DMS153 treated with DMSO at 0.1 percent for 48 hours (cell line): ENCODE results near the gene MIPEP.

Experiments used
- DNase-seq: peaks from one replicate; lab custom pipeline; 2025; ENCODE audit not compliant: unreplicated experiment; lab: John Stamatoyannopoulos, UW

The MIPEP gene

DNA sequence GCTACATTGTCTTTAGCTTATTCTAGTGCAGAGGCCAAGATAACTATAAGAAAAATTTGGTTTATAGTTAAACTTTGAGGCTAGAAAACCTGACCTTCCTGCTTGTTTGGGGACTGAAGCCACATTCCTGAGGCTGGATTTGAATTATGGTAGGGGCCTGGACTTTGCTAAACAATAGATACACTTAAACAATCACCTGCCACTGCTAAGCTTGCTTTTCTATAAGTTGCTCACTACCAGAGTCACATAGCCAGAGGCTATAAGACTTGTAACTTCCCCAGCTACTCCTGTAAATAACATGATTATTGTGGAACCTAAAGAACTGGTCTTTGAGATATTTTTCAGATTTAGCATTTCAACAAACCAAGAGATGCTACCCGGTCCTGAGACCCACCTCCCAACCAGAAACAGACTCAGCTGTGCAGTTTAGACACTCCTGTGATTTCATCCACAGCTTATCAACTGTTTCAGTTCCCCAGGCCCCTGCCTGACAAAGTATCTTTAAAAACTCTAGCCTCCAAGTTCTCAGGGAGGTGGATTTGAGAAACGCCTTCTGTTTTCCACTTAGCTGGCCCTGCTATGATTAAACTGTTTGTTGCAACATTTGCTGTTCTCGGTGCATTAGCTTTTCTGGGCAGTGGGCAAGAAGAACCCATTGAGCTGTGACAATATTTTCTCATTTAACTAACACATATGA is 77.7 kb downstream of the MIPEP start:
- no peak for DNase-seq

DNA sequence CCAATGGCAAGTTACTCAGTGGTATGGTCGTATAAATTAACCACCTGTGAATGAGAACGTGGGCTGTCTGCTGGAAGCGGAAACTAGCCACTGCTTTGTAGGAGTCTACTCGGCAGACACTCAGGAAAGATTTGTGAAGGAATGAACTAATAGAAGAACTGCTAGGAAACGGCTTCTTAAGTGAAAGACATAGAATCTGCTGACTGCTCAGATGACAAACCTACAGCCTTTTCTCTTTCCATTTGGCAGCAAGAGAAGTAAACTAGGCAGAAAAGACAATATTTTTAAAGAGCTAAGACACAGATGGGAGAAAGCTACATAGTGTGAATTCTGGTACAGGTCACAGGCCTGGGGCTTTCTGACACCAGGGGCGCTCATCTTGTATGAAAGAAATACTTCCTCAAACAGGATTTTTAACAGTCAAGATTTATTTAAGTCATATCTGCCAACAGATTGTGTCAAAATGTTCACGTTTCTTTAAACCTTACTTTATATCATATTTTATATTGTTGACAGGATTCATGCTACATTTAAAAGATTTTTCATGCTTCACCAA is 78.4 kb downstream of the MIPEP start:
- DNase-seq: no peak

DNA sequence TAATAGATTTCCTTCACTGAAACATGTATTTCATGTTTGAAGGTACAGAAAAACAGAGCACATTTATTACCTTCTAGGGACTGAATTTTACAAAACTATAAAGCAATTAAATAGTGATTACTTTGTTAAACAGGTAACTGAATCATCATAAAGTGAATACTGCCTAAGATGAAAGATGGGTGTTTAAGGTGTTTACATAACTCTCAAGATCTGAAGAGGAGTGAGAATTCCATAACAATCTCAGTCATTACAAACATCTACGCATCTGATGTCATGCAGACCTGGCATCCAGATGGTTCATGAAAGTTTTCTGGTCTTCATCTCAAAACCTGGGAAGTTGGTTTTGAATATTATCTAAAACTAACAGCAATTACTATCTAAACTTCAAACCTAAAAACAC is 80.4 kb downstream of the MIPEP start:
- DNase-seq: no peak

DNA sequence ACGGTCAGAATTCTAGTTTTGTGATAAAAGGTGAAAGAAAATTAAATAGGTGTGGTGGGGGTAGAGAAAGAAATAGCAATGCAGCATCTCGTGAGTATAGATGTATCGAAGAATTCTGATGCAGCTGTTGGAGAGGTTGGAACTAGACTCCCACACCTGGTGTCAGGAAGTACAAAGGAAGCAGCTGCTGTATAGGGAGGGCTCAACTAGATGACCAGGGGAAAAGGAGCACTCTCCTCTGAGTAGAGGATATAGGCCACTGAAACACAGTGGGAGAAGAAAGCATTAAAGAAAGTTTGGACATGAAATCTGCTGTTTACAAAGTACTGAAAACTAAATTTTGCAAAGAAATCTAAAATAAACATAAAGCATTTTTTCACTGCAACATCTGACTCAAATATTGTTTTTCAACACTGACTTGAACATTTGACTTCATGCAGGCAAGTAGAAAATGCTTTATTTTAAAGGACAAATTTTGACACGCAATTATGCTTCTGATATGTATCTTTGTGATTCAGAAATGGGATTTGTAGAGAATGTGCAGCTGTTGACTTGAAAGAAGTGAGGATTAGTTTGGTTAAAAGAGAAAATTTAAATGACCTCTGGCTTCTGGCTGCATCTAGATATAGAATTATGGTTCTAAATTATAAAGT is 82.2 kb downstream of the MIPEP start:
- DNase-seq: no peak

DNA sequence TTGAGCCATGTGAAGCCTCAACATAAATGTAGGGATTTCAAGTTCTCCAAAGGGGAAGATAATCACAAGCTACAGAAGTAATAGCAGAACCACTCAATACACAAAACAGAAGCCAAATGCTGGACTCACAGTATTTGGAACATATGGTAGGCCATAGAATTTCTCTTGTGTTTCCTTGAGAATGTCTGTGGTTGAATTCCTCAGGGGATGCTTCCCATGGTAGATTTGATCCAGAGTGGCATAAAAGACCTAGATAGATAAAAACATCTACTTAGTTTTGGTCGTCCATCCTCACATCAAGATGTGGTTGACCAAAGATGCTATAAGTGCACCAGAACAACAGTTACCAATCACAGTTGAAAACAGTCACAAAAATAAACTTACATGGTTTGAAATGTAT is 83.4 kb downstream of the MIPEP start:
- DNase-seq: no peak

DNA sequence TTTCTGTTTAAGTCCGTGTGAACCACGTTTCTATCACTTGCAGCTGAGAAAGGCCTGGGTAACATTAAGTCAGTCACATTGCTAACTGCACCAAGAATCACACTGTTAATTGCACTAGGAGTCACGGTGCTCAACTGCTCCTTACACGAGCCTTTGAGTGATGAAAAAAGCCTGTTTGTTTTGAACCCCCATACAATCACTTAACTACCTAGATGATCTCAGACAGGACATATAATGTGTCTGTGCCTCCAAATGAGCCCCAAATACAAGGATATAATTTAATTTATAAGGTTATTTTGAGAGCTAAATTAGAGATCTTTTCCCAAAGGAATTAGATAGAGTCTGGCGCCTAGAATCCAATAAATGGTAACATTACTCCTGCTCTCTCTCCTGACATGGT is 84.1 kb downstream of the MIPEP start:
- no peak for DNase-seq

DNA sequence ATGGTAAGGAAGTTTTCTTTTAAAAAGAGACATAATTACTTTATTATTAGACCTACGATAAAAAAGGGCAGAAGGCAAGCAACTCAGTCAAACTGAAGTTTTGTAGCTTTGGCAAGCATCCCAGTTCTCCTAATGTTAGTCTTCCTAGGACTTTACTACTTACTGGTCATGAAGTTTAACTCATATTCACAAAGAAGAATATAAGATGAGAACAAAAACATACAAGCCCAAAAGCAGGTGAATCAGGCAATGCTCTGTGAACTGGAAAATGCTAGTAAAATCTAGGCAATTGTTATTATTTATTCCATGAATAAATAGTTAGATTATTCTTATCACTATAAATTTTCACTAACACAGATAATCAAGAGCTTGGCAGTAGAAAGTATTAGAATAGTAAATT is 85.0 kb downstream of the MIPEP start:
- no peak for DNase-seq

DNA sequence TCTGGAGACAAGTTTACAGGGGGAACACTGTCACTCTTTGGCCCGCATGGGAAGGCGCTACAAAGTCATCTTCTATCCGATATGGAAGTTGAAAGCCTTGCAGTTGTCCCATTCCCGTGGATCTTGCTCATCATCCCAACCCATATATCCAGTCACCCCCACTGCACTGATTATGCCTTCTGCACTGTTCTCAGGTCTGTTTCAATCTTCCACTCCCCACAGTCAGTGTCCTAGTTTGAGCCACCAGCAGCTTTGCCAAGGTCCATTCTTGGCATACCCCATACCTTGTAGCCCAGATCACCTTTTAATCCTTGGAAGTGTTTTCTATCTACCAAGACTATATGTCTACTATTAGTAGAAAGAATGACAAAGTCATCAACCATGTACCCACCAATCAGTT is 88.1 kb downstream of the MIPEP start:
- no peak for DNase-seq

DNA sequence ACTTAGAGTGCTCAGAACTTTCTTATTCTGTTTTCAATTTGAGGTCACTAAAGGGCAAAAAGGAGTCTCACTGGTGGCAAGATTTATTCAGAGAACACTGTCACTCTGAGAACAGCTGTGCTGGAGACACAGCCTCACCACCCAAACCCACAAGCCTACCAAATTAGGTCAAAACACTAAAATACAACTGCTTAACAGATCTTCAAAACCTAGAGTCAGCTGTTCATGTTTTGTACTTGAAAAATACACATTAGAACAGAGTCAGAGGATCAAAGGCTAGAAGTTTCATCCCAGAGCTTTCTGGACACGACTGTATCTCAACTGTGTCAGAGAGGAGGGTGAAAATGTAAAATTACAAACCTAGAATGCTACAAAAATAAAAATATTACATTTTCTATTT is 89.3 kb downstream of the MIPEP start:
- DNase-seq: no peak

DNA sequence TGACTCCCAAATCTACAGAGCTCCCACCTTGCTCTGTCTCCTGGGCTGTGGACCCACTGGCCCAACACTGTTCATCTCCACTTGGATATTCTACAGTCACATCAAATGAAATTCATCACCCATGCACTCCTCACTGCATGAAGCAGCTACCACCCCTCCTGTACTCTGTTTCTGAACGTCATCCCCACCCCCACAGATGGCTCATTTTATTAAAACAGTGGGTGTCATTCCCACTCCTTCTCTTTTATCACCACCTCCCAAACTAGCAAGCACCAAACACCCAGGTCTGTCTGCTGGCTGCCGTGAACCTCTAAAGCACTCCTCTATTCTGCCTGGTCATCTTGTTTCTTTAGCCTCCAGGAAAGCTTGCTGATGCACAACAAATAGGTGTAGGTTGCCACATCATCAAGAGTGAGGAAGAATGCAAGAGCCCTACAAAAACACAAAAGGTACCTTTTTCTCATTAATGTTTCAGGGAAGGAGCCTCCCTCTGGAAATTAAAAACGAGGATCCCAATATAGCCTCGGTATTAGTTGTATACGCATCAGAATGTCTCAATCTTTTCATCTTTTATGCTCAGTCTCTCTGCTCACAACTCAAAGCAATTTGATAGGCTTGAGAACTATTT is 91.8 kb downstream of the MIPEP start:
- DNase-seq: no peak

DNA sequence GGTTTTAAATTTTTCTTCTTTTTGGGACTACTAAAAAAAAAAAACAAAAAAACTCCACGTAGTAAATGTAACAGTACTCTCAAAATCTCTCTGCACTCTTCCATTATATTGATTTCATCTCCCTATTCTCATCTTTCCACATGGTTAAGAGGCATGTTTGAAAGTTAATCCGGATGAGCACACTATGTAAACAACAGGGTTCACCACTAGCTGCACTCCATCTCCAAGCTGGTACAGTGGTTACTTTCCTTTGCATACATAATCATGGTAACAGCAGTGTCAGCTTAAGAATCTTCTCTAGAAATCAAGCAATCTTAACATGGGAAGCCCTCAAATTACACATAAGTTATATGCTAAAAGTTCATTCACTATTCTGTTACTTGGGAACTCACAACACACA is 92.6 kb downstream of the MIPEP start:
- no peak for DNase-seq

DNA sequence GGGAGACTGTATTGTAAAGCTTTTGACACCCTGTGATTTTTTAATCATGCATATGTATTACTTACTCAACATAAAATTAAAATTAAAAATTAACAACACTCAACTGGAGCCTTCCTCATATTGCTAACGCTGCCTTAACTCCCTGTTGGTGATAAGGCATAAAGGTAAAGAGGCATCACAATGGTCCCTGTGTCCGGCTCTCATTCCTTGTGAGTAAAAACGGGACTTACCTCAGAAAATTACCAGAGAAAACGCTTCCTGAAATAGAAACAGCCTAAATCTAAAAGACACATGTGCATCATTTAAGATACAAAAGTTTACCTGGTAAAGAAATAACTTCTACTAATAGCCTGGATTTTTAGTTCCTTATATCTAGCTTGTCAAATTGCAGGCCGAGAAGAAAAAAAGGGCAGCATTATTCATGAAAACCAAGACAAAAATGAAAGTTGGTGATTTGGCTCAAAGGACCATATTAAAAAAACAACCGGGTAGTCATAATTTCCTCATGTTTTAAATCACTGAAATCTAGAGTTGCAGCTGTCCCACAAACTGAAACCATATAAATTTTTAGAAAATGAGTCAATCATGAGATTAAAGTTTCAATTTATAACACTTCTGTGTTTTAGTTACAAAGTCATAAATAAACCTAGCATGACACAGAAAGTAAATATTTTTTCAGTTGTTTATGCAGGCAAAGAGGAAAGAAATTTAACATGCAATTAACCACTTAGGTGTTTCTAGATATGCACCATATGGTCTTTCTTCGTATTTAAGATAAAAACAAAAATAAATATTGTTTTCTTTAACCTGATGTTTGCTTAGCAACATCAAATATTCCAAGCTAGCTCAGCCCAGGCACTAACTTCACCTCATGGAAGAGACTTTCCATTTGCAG is 94.7 kb downstream of the MIPEP start:
- DNase-seq: no peak

DNA sequence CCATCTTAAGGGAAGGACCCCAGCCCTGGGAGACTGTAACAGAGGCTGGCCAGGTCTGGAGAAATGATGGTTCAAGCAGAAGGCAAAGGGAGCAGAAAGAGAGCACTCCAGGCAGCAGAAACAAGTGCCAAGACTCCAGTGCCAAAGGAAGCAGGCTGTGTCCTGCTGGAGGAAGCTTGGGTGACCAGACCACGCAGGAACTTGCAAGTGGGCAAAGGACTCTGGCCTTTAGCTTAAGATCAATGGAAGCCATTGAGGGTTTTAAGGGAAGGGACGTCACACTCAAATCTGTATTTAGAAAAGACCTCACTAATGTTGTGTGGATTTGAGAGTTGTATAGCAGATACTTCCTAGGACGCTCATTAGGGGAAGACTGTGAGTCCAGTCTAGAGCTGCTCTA is 95.5 kb downstream of the MIPEP start:
- no peak for DNase-seq

DNA sequence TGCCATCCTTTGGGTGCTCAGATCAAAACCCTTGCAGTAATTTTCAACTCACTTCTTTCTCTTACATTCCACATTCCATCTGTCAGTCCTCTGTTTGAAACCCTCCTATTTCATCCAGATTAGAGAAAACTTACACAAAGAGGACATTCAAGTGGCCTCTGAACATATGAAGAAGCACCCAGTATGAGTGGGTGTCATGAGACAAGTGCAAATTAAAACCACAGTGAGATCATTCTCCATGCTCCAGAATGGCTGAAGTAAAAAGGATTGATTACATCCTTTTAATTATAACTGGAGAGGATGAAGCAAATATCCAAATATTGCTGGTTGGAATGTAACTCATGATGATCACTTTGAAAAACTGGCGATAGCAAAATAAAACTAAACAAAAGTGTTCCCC is 96.5 kb downstream of the MIPEP start:
- no peak for DNase-seq

DNA sequence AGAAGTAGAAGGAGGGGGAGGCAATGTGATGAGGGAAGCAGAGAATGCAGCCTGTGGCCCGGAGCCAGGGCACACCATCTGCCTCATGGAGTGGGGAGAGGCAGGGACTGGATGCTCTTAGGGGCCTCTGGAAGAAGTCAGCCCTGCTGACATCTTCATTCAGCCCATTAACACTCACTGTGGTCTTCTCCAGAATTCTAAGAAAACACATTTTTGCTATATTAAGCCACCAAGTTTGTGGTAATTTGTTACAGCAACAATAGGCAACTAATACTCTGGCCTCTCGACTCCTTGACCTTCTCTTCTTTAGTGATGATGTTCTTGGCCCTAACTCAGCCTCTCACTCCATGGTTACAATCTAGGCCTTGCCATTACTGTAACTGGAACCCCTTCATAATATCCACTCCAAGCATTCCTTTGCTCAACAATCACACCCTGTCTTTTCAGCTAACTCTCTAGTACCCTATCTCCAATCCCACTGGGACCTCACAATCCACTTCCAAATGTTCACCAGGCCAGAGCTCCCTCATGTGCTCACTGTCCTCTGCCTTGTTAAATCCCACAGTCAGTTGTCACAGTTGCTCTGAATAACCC is 98.5 kb downstream of the MIPEP start:
- no peak for DNase-seq

DNA sequence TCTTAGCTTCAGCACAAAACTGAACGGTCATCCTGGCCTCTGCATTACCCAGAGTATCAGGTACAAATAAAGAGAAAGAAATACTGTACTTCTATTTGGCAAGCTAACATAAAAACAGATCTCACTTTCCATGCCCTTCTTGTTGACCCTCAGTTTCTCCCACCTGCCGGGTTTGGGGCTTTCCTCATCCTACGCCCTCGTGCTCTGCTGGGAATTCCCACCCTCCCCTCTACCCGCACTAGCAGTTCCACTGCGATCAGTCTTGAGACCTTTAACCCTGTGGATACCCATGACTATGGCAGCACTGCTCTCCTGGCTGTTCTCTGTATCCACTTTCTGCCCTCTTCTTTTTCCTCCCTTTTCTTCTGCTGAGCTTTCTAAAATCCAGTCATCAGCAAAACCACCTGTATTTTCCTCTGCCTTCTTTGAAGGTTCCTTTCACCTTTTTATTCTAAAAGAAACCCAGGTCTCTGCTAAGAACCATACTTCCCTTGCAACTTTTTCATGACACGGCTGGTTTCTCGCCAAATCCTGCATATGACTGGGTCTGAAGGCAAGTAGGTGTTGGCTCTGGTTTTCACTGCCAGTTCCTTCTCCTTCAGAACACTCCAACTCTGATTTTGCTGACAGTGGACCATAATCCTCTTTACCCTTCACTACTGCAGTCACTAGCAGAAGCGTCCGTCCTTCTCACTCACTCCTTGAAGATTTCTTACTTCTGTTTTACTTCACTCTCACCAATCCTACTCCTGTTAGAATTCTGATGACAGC is 99.4 kb downstream of the MIPEP start:
- no peak for DNase-seq

DNA sequence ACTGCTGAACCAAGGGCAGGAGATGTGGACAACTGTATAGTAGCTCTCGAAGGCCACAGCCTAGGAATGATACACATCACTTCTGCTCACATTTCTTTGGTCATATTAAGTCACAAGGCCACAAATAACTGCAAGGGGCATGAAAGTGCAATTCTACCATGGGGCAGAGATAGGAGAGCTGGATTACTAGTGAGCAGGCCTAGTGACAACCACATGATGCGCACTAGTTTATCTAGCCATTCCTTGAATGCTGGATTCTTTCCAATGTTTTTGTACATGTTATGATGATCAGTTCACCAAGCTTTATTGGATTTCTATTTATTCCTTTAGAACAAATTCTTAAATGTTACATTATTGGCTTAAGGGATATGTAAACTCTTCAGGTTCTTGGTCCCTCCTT is 100.7 kb downstream of the MIPEP start:
- DNase-seq: no peak

DNA sequence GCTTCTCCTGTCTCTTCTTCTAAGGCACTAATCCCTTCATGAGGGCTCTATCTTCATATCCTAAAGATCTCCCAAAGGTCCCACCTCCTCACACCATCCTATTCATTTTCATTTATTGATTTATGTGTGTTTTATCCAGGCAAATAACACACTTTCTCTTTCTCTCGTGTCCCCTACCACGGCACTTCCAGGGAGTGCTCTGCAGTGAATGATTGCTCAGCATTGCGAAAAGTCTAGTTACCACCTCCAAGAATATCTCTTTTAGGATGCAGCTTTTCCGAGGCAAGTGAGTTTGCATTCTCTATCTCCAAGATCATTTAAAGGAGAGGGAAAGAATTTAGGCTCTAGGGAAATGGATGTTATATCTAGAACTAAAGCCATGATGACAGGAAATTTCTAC is 101.7 kb downstream of the MIPEP start:
- DNase-seq: no peak

DNA sequence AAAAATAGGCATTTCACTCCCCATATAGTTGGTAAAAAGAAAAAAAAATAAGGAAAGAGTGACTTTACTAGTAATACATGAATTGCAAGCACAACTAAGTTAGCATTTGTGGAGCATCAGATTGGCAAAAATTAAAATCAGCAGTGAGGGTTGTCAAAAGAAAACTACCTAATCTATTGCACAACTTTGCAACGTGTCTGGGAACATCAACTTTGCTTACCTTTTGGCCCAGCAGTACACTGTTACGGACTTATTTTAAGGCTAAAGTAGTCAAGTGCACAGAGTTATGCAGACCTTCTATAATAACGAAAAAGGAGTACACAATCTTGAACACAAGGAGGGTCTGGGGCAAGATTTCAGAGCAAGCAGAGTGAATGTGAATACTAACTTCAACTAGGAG is 102.6 kb downstream of the MIPEP start:
- no peak for DNase-seq

DNA sequence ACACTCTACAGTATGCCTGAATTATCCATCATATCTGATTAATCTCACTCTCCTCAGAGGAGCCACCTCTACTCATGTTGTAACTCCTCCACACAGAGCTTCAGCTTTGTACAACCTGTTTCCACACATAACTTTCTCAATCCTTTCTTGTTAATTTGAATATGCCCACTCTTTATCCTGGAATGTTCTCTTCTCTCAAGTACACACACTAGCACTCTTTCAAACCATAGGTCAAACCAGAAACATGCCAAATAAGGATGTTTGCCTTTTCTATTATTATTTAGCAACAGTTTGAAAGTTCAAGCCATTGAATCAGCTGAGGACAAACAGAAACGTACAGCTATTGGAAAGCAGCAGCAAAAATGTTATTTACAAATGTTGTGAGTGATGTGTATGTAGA is 110.3 kb downstream of the MIPEP start:
- no peak for DNase-seq
